Activated CD4-positive, CD25-positive, alpha-beta regulatory T cell treated with anti-CD3 and anti-CD28 coated beads, Interleukin-2, amount 50 U/mL, for 24 hours (primary cell): ENCODE results near the gene HSDL1.

ENCODE experiments used
- ATAC-seq, 2 donors: fragments of 150-1000 bp; cut with Tn5 transposase; one replicate each; pipeline ENCODE4 v1.10.0; 2021; ENCODE audit warnings: mild to moderate bottlenecking in 1 of 2, moderate library complexity in 1 of 2

Gene HSDL1

DNA sequence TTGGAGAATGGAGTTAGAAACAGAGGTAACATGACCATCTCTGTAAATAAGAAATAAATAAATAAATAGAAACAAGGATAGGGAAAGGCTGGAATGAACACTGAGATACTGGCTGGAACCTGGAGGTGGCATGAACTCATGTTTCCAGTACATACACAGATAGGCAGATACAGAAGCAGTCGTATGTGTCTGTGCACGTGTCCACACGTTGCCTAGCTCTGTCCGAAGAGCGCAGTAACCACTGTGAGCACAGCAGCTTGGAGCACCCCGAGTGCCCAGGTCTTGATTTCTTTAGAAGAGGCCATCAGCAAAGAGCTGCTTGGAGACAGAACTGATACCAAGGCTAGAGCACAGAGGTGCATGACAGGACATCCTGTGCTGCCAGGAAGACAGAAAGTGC lies 65.3 kb downstream of the HSDL1 start:
- no peak for ATAC-seq

- no peak for ATAC-seq
These were observed 69.6 kb downstream of the HSDL1 start for GRCh38 chr16:84075376-84075775.

DNA sequence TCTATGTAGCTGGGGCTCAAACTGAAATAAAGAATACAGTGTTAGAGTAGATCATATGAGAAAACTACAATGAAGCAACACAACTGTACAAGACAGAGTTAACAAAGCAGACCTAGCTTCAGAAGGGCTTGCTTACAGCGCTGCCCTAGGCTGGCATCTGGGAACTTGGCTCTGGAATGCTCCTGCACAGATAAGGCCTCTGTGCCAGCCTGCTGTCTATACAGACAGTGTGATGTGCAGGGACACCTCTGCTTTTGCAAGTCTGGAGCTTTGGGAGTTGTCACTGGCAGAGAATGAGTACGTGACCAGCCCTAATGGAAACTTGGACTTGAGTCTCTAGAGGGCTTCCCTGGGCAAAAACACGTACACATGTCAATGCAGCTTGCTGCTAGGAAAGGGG lies 70.3 kb downstream of the HSDL1 start:
- no peak for ATAC-seq
